B cell (primary cell): ENCODE measurements around the gene GNPAT.

ENCODE experiments used
- EZH2 ChIP-seq: IDR thresholded peaks from 2 replicates; pipeline ENCODE4 v1.6.1; 2012; ENCODE audit warnings: borderline replicate concordance, low read depth, mild to moderate bottlenecking, moderate library complexity, low read length; ENCODE audit not compliant: insufficient read depth, poor library complexity, severe bottlenecking
- TF ChIP-seq, protein P1 (sequence below): fragments of 200-600 bp; IDR thresholded peaks from one replicate; pipeline ENCODE4 v1.8.0; 2022; ENCODE audit warnings: antibody characterized with exemption, mild to moderate bottlenecking

DNA sequence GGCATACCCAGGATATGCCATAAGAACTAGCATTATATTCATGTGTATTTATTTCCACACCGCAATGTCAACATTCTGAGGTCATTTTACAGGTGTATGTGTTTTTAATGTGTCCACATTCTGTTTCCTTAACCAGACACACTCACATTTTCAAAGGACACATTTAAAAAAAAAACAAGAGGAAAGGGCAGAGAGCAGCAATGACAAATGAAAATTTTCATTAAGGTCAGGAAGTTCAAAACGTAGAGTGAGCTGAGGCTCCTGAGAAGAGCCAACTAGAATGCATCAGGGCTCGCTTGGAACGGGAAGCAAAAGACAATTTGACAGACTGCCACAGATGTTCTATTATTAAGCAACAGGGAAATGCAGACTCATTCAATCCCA lies 4.8 kb upstream of the GNPAT start:
- TF ChIP-seq, protein P1, sequence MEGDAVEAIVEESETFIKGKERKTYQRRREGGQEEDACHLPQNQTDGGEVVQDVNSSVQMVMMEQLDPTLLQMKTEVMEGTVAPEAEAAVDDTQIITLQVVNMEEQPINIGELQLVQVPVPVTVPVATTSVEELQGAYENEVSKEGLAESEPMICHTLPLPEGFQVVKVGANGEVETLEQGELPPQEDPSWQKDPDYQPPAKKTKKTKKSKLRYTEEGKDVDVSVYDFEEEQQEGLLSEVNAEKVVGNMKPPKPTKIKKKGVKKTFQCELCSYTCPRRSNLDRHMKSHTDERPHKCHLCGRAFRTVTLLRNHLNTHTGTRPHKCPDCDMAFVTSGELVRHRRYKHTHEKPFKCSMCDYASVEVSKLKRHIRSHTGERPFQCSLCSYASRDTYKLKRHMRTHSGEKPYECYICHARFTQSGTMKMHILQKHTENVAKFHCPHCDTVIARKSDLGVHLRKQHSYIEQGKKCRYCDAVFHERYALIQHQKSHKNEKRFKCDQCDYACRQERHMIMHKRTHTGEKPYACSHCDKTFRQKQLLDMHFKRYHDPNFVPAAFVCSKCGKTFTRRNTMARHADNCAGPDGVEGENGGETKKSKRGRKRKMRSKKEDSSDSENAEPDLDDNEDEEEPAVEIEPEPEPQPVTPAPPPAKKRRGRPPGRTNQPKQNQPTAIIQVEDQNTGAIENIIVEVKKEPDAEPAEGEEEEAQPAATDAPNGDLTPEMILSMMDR, result no peak
- no peak for TF ChIP-seq EZH2
